ENCODE data around the gene ARRDC5.

GRCh38 chr19:4871711-4872110 lies 31.0 kb downstream of the ARRDC5 start:
- TF ChIP-seq EZH2 (IDR thresholded peaks at IDR 0.05) = no peak
- TF ChIP-seq CTCF (IDR thresholded peaks at IDR 0.05) = no peak
- TF ChIP-seq EZH2phosphoT487 (IDR thresholded peaks at IDR 0.05) = no peak

All from neural progenitor cell (in vitro differentiated cells).